ENCODE data around the gene NDNF.
A peak's percentile ranks its signal among the peaks of the same experiment; 100 is the strongest.

The NDNF gene

DNA sequence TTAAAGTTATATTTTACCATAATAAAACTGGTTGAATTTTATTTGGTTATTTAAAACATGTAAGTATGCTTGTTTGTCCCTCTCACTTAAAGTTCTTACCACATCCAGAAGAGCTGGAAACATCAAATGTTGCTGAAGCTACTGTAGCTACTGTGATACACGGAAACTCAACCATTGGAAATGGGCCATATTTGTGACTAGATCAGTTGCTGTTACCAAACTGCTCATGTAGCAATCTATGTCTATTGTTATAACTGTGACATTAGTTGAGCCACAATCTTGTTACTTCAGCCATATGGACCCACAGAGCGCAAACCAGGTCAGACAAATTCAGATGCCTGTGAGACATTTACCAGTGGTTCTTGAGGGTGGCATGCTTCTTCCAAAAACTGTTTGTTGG lies 41.6 kb downstream of the NDNF start:
- no peak overlapping the region for H3K27ac Mint-ChIP-seq (ENCODE audit: low read depth)
- DNase-seq (ENCODE audit: low spot score in 2 of 2), result no peak
- no peaks in the 10 kb centered on the region for H3K4me1 Mint-ChIP-seq
- H3K9me3 Mint-ChIP-seq, result no peaks in the 10 kb centered on the region
- no peak for ATAC-seq (replicated peaks; ENCODE audit: extremely low read depth, poor library complexity, severe bottlenecking)
- no peaks in the 10 kb centered on the region for H3K27me3 Mint-ChIP-seq
- H3K36me3 Mint-ChIP-seq (ENCODE audit: insufficient read depth), result no peaks in the 10 kb centered on the region
- no peak overlapping the region for H3K4me3 Mint-ChIP-seq

DNA sequence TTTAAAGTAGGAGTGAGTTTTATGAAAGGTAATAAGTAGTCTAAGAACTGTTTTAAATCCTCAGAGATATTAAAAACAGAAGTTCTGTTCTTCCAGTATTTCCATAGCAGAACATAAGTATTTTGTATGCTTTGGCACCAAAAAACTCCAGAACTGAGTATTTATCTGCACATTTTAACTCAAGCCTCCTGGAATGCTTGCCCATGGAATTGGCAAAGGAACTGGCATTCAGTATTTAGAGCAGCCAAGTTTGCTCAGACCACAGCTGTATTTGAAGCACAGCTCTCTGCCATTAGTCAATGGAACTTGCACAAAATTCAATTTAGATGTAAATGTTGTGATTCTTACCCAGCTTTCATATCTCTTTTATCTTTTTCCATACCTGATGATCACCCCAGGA lies 42.2 kb downstream of the NDNF start:
- H3K27me3 Mint-ChIP-seq, result no peaks in the 10 kb centered on the region
- H3K4me3 Mint-ChIP-seq, result no peak overlapping the region
- H3K27ac Mint-ChIP-seq (ENCODE audit: low read depth), result no peak overlapping the region
- DNase-seq (ENCODE audit: low spot score in 2 of 2) (no peak), ATAC-seq (replicated peaks; ENCODE audit: extremely low read depth, poor library complexity, severe bottlenecking) (no peak)
- H3K36me3 Mint-ChIP-seq (ENCODE audit: insufficient read depth), result no peaks in the 10 kb centered on the region
- no peaks in the 10 kb centered on the region for H3K4me1 Mint-ChIP-seq
- no peaks in the 10 kb centered on the region for H3K9me3 Mint-ChIP-seq

DNA sequence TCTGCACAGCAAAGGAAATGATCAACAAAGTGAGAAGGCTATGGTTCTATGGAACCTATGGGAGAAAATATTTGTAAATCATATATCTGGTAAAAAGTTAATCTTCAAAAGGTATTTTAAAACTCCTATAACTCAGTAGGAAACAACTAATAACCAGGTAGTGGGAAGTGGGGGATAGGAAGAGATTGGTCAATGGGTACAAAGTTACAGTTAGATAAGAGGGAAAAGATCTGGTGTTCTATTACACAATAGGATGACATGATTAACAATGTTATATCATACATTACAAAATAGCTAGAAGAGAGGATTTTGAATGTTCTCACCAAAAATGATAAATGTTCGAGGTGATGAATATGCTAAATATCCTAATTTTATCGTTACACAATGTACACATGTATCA lies 46.3 kb downstream of the NDNF start:
- H3K27me3 Mint-ChIP-seq, result peaks cover 24% of the 10 kb centered on the region
- H3K4me3 Mint-ChIP-seq, result no peak overlapping the region
- no peaks in the 10 kb centered on the region for H3K4me1 Mint-ChIP-seq
- DNase-seq (ENCODE audit: low spot score in 2 of 2) (no peak), ATAC-seq (replicated peaks; ENCODE audit: extremely low read depth, poor library complexity, severe bottlenecking) (no peak)
- H3K36me3 Mint-ChIP-seq (ENCODE audit: insufficient read depth), result no peaks in the 10 kb centered on the region
- no peaks in the 10 kb centered on the region for H3K9me3 Mint-ChIP-seq
- no peak overlapping the region for H3K27ac Mint-ChIP-seq (ENCODE audit: low read depth)

DNA sequence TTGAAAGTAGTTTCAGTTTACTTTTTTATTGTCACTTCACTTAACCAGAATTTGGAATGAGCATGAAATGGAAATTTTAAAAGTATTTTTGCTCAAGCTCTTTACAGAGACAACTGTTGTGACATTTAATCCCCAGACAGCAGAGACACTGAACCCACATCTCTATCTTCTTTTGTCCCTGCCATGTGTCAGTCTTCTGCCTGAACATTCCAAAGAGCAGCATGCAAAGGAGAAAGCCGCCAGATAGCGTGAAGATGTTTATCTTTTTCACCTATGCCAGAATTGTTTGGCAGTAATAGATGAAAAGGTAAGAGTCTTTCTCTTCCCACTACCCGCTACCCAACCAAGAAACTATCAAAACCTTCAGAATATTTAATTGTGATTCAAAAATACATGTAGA lies 46.8 kb downstream of the NDNF start:
- Mint-ChIP-seq H3K27me3 (peaks cover 28% of the 10 kb centered on the region), H3K4me1 (no peaks in the 10 kb centered on the region), H3K4me3 (no peak overlapping the region), H3K9me3 (no peaks in the 10 kb centered on the region), H3K27ac (ENCODE audit: low read depth) (no peak overlapping the region), H3K36me3 (ENCODE audit: insufficient read depth) (no peaks in the 10 kb centered on the region)
- ATAC-seq (replicated peaks; ENCODE audit: extremely low read depth, poor library complexity, severe bottlenecking) (no peak), DNase-seq (ENCODE audit: low spot score in 2 of 2) (no peak)

DNA sequence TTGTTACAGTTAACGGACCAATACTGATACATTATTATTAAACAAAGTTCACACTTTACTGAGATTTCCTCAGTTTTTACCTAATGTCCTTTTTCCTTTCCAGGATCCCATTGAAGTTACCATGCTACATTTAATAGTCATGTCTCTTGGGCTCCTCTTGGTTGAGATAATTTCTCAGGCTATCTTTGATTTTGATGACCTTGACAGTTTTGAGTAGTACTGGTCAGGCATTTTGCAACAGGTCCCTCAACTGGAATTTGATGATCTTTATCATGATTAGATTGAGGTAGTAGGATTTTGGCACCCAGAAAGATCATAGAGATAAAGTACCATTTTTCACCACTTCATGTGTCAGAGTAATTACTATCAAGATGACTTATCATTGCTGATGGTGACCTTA lies 53.8 kb downstream of the NDNF start:
- H3K27ac Mint-ChIP-seq (ENCODE audit: low read depth), result no peak overlapping the region
- ATAC-seq (replicated peaks; ENCODE audit: extremely low read depth, poor library complexity, severe bottlenecking) (no peak), DNase-seq (ENCODE audit: low spot score in 2 of 2) (no peak)
- H3K4me3 Mint-ChIP-seq, result no peak overlapping the region
- no peaks in the 10 kb centered on the region for H3K36me3 Mint-ChIP-seq (ENCODE audit: insufficient read depth)
- no peaks in the 10 kb centered on the region for H3K9me3 Mint-ChIP-seq
- peaks cover 28% of the 10 kb centered on the region for H3K27me3 Mint-ChIP-seq
- H3K4me1 Mint-ChIP-seq, result no peaks in the 10 kb centered on the region

DNA sequence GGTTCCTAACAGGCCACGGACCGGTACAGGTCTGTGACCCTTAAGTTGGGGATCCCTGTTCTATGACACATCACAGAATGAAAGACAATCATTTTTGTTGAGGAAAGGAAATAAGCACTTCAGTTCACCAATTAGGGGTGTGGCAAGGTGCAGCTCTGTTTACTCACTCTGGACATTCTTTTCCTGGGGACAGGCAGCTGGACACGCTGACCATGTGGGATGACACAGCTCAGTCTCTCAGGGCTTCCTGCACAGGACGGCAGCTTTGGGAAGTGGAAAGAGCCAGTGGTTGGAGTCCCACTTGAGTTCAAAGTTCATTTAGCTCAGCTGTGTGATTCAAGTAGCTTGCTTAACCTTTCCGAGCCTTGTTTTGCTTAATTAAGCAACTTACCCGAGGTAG lies 55.7 kb downstream of the NDNF start:
- Mint-ChIP-seq H3K9me3 (no peaks in the 10 kb centered on the region), H3K36me3 (ENCODE audit: insufficient read depth) (no peaks in the 10 kb centered on the region), H3K27ac (ENCODE audit: low read depth) (no peak overlapping the region), H3K4me3 (no peak overlapping the region), H3K27me3 (peaks cover 9% of the 10 kb centered on the region), H3K4me1 (no peaks in the 10 kb centered on the region)
- ATAC-seq (replicated peaks; ENCODE audit: extremely low read depth, poor library complexity, severe bottlenecking), result no peak
- DNase-seq (ENCODE audit: low spot score in 2 of 2), result no peak

DNA sequence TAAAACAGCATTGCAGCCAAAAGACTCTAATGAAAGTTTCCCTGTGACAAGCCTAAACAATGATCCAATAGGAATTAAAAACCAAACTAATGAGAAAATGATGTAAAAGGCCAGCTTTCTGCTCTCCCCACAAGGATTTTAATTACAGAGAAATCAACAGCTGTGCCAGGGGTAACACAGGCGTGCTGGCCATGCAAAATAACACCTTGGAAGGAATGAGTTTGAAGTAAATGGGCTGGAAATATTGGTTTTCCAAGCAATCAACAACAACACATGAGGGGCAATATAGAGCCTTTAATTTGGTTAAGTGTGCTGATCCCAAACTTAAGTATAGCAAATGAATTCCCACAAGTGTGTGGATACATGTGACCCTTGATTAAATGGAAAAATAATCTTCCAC lies 56.9 kb downstream of the NDNF start:
- Mint-ChIP-seq H3K4me3 (no peak overlapping the region), H3K4me1 (no peaks in the 10 kb centered on the region), H3K9me3 (no peaks in the 10 kb centered on the region), H3K27ac (ENCODE audit: low read depth) (no peak overlapping the region), H3K36me3 (ENCODE audit: insufficient read depth) (no peaks in the 10 kb centered on the region), H3K27me3 (no peaks in the 10 kb centered on the region)
- ATAC-seq (replicated peaks; ENCODE audit: extremely low read depth, poor library complexity, severe bottlenecking), result no peak
- no peak for DNase-seq (ENCODE audit: low spot score in 2 of 2)

DNA sequence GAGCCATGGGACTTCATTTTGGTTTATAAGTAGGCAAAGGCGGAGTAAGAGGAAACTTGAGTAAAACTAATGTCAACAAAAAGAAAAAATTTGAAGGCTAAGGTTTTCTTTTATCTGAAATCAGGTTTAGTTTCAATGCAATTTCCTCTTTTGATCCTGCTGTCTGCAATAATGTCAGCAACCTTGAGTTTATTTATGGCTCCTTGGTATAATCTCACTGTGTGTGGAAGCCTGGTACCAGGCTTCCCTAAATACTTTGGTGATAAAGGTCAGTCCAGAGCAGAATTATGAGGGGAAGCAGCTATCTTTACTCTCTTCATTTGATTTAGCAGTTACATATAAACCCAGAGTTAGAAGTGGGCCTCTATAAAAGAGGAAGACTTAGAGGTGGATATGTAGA lies 57.8 kb downstream of the NDNF start:
- H3K9me3 Mint-ChIP-seq, result no peaks in the 10 kb centered on the region
- H3K27ac Mint-ChIP-seq (ENCODE audit: low read depth), result no peak overlapping the region
- no peaks in the 10 kb centered on the region for H3K27me3 Mint-ChIP-seq
- DNase-seq (ENCODE audit: low spot score in 2 of 2), result no peak
- H3K36me3 Mint-ChIP-seq (ENCODE audit: insufficient read depth), result peaks cover 1% of the 10 kb centered on the region
- no peak for ATAC-seq (replicated peaks; ENCODE audit: extremely low read depth, poor library complexity, severe bottlenecking)
- peaks cover 7% of the 10 kb centered on the region for H3K4me1 Mint-ChIP-seq
- H3K4me3 Mint-ChIP-seq, result no peak overlapping the region

DNA sequence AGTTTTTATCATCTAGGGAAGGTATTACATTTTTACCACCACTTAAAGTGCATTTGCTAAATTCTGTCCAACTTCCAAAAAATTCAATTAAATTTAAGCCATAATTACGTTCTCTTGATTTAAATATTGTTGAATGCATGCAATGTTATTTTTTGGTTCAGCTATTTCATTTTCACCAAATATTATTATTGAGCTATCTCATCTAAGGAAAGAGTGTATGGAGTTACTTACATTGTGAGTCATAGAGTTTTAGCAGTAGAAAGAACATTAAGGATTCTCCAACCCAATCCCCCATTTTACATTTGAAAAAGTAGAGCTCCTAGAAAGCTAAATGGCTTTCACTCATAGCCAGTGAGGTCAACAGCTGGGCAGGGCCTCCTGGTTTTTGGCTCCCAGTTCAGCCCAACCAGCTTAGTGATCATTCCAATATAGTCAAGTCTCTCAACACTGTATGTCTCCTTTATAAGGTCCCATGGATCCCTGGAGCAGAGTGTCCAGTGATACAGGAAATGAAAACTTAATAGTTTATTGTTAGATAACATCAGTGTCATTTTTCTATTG lies 60.5 kb downstream of the NDNF start:
- DNase-seq (ENCODE audit: low spot score in 2 of 2) (no peak), ATAC-seq (replicated peaks; ENCODE audit: extremely low read depth, poor library complexity, severe bottlenecking) (no peak)
- no peaks in the 10 kb centered on the region for H3K9me3 Mint-ChIP-seq
- peaks cover 9% of the 10 kb centered on the region for H3K4me1 Mint-ChIP-seq
- H3K4me3 Mint-ChIP-seq, result no peak overlapping the region
- peaks cover 1% of the 10 kb centered on the region for H3K36me3 Mint-ChIP-seq (ENCODE audit: insufficient read depth)
- H3K27me3 Mint-ChIP-seq, result no peaks in the 10 kb centered on the region
- H3K27ac Mint-ChIP-seq (ENCODE audit: low read depth), result no peak overlapping the region

DNA sequence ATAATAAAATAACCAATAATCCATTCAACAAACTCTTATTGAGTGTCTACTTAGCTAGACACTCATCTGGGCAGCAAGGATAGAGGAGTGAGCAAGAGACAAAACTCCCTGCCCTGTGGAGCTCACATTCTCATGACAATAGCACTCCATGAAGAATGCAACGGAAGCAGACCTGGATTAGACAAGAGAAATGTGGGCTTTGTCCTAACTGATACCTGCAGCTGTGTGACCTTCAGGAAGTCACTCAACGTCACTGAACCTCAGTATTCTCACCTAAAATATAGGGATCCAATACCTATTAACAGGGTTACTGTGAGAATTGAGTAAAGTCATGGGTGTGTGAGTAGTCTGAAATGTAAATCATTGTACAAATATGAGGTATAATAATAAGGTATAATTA lies 61.2 kb downstream of the NDNF start:
- Mint-ChIP-seq H3K27me3 (no peaks in the 10 kb centered on the region), H3K27ac (ENCODE audit: low read depth) (no peak overlapping the region), H3K4me1 (peaks cover 9% of the 10 kb centered on the region), H3K9me3 (no peaks in the 10 kb centered on the region), H3K4me3 (no peak overlapping the region), H3K36me3 (ENCODE audit: insufficient read depth) (peaks cover 1% of the 10 kb centered on the region)
- ATAC-seq (replicated peaks; ENCODE audit: extremely low read depth, poor library complexity, severe bottlenecking), result no peak
- DNase-seq (ENCODE audit: low spot score in 2 of 2), result no peak

DNA sequence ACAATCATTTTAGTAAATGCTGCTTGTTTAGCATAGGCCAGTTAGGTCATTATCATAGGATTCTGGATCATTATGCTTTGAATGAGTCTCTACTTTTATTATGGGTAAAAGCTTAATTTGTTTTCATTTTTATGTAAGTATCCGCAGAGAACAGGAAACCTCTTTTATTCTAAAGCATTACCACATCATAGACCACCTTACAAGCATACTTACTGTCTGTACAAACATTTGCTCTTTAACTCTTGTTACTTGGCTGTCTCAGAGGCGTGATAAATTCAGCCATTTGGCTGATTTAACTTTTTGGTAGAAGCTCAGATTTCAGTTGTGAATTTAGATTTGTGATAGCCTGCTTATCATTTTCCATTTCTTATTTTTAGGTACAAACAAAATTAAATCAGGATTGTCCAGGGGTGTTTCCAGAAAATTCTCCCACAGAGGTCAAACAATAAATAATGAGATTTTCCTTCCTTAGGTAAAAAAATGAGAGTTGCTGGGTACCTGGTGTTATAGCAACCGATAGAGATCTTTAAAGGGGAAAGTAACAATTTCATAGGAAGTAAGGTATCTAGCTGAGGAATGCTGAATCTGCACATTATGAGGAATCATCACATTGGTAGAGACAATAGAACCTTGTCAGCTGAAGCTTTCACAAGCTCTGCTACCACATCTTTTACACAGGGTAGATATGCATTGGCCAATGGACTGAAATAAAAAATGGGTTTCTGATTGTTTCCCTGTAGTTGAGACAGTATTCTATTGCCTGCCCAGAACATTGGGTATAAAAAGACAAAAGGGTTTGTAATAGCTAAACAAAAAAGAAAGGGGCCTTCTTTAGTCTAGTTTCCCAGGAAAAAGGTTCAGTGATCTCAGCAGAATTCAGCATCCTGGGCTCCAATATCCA lies 62.5 kb downstream of the NDNF start:
- no peak overlapping the region for H3K4me3 Mint-ChIP-seq
- DNase-seq (ENCODE audit: low spot score in 2 of 2) (no peak), ATAC-seq (replicated peaks; ENCODE audit: extremely low read depth, poor library complexity, severe bottlenecking) (peak; percentile 54)
- H3K4me1 Mint-ChIP-seq, result peaks cover 9% of the 10 kb centered on the region
- no peaks in the 10 kb centered on the region for H3K27me3 Mint-ChIP-seq
- peak overlapping the region; percentile 24 for H3K27ac Mint-ChIP-seq (ENCODE audit: low read depth)
- H3K9me3 Mint-ChIP-seq, result no peaks in the 10 kb centered on the region
- peaks cover 1% of the 10 kb centered on the region for H3K36me3 Mint-ChIP-seq (ENCODE audit: insufficient read depth)

DNA sequence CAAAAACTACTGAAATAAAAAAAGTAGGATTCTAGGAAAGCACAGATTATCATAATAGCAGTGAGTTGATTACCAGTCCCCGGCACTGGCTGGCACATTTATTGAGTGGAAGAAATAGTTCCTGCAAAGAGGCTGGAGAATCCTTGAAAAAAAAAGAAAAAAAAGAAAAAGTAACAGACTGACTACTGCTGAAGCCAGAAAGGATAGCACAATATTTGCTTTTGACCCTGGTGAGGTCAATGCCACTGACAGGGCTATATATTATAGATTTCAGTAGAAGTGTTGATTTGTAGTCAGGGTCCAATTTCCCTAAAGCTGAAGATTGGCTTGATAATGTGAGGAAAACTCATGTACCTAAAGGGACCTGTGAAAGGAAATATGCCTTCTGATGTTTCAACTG lies 64.7 kb downstream of the NDNF start:
- Mint-ChIP-seq H3K9me3 (no peaks in the 10 kb centered on the region), H3K4me3 (no peak overlapping the region), H3K27me3 (no peaks in the 10 kb centered on the region), H3K4me1 (peaks cover 9% of the 10 kb centered on the region), H3K36me3 (ENCODE audit: insufficient read depth) (peaks cover 1% of the 10 kb centered on the region), H3K27ac (ENCODE audit: low read depth) (no peak overlapping the region)
- no peak for ATAC-seq (replicated peaks; ENCODE audit: extremely low read depth, poor library complexity, severe bottlenecking)
- no peak for DNase-seq (ENCODE audit: low spot score in 2 of 2)

DNA sequence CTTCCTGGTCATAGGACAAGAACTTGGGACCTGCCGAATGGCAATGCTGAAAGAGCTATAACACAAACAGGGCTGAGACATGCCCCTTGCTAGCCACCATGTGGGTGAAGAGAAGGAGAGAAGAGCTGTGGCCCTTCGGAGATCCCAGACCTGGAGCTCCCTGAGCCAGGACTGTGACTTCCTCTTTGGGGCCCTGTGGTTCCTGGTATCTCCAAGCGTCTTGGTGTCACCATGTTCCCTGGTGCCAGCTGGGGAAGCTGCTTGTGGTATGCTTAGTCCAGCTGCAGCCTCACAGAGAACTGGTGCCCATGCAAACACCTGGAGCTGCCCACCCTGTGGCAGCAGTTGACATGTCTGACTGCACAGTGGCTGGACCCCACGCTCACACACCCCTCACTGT lies 68.5 kb downstream of the NDNF start:
- Mint-ChIP-seq H3K36me3 (ENCODE audit: insufficient read depth) (peaks cover 1% of the 10 kb centered on the region), H3K9me3 (no peaks in the 10 kb centered on the region), H3K27me3 (peaks cover 9% of the 10 kb centered on the region), H3K4me3 (no peak overlapping the region), H3K27ac (ENCODE audit: low read depth) (no peak overlapping the region), H3K4me1 (no peaks in the 10 kb centered on the region)
- DNase-seq (ENCODE audit: low spot score in 2 of 2) (no peak), ATAC-seq (replicated peaks; ENCODE audit: extremely low read depth, poor library complexity, severe bottlenecking) (no peak)

Measured in central memory CD8-positive, alpha-beta T cell (primary cell).